Thoracic aorta endothelial cell (primary cell): Measurements from ENCODE around the gene COX7C. TPM values are rescaled to one million over a fixed set of nuclear protein-coding genes. Genes with fewer than 3 reads are reported as not detected.

ENCODE experiments used
- small RNA-seq: library from RNA; depleted of rRNA; stranded (forward); fragments of <200 nt; gene quantifications from one replicate; pipeline ENCODE3, GENCODE V24; 2012
- total RNA-seq: library from RNA; depleted of rRNA; stranded (reverse); fragments of >200 nt; gene quantifications from 2 replicates; pipeline ENCODE4 v1.2.3, GENCODE V29; 2012

Gene COX7C, protein sequence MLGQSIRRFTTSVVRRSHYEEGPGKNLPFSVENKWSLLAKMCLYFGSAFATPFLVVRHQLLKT
- total RNA-seq, result 203 and 250 TPM in 2 replicates

DNA sequence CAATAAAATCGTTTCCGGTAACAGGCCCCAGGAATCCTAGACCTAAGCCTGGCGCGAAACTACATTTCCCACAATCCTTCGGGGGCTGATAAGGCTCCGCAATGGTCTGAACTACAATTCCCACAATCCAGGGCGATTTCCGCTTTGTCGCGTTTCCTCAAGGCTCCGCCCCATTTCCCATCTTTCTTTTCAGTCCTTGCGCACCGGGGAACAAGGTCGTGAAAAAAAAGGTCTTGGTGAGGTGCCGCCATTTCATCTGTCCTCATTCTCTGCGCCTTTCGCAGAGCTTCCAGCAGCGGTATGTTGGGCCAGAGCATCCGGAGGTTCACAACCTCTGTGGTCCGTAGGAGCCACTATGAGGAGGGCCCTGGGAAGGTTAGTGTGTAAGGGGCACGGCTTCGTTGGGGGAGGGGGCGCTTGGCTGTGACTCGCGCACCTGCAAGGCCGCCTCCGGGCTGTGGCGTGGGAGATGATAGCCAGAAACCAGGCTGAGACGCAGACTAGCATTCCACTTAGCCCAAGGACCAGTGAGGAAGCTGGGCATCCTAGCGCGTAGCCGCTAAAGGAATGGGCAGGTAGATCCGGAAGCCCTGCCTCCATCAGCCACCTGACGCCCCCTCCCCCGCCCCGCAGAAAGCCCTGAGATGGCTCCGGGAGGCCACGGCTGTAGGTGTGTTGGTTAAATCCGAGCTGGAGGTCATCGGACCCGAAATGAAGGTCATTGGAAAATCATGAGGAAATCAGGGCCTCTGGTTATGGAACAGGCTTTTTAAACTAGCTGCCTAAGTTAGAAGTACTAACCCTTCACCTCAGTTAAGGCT is at the start of gene COX7C:
Gene COX7C (plus strand): TSS at position 186 of the 821 bp plus-strand sequence. CDS start 115 bp downstream, at position 301.

Small RNA genes within 50 kb of the gene (small RNA-seq; reads per million reads assigned to genes)
- not detected for gene RNU6-804P
